Left colon (tissue), 2 donors: ENCODE measurements around the gene MARCHF3. TPM values are rescaled to one million over a fixed set of nuclear protein-coding genes. Genes with fewer than 3 reads are reported as not detected.
"Not testable (repeated sequence)": the region's sequence is repeated elsewhere in the genome, so short reads cannot be mapped to it uniquely, and the experiment has no call there.

Source experiments
- ATAC-seq: fragments of 200-7000 bp; cut with Tn5 transposase; one replicate; pipeline ENCODE4 v1.9.1; 2020; ENCODE audit warnings: mild to moderate bottlenecking, moderate library complexity
- DNase-seq, 2 donors: peaks; one replicate each; pipeline ENCODE4 v3.0.0-alpha.2; 2020
- intact Hi-C, 2 donors: fragments of 100-400 bp; cut with DNase I in 1 of 2; cut with micrococcal nuclease in 1 of 2; formaldehyde crosslinking; loops; one replicate each; pipeline versions ENCODE4 v1.11.2 to v1.14.0; 2022; cut with DNase I, micrococcal nuclease
- total RNA-seq, 2 donors: library from RNA; stranded (reverse); fragmentation: NEBNext Ultra II Directional; extraction: Animal tissue kit (Norgen Biotek cat#: 25700); gene quantifications; one replicate each; pipeline ENCODE4 v1.2.1, GENCODE V29; 2021
- donor health status: DM: no; HTN: no; CAD: no.
- donor health status: DM: yes; HTN: yes; CAD: no.

Gene MARCHF3
- total RNA-seq, 2 donors from 2014 or later: 40.3 to 57.7 TPM

- no peak for ATAC-seq
- no peak for DNase-seq
- intact Hi-C loops: loop anchor here in 1 of 2 donors (10.0 kb wide), 1 partner anchor 156 kb away; no protein-coding TSS in a partner anchor
Measured at GRCh38 chr5:126868338-126869004, 161.9 kb downstream of the MARCHF3 start.

GRCh38 chr5:126866851-126867636 lies 163.3 kb downstream of the MARCHF3 start:
- intact Hi-C loops: loop anchor here in 1 of 2 donors (10.0 kb wide), 1 partner anchor 158 kb away; no protein-coding TSS in a partner anchor
- ATAC-seq: no peak
- DNase-seq: no peak

- intact Hi-C loops: loop anchor here in 1 of 2 donors (10.0 kb wide), 1 partner anchor 160 kb away; no protein-coding TSS in a partner anchor
- no peak for DNase-seq
- ATAC-seq: no peak
Measured at GRCh38 chr5:126865299-126865698, 165.1 kb downstream of the MARCHF3 start.

GRCh38 chr5:126864042-126864688 lies 166.2 kb downstream of the MARCHF3 start:
- intact Hi-C loops: loop anchor here in 1 of 2 donors (10.0 kb wide), 1 partner anchor 161 kb away; no protein-coding TSS in a partner anchor
- ATAC-seq (no peak), DNase-seq (no peak)

GRCh38 chr5:126863402-126863801 lies 167.0 kb downstream of the MARCHF3 start:
- DNase-seq (no peak), ATAC-seq (no peak)
- intact Hi-C loops: loop anchor here in 1 of 2 donors (10.0 kb wide), 1 partner anchor 161 kb away; no protein-coding TSS in a partner anchor

- intact Hi-C loops: no loop called here
- DNase-seq: no peak
- no peak for ATAC-seq
Measured at GRCh38 chr5:126858441-126858840, 171.9 kb downstream of the MARCHF3 start.

- DNase-seq: no peak
- no peak for ATAC-seq
- intact Hi-C loops: no loop called here
Measured at GRCh38 chr5:126857472-126858410, 172.6 kb downstream of the MARCHF3 start.

GRCh38 chr5:126855266-126855665 lies 175.1 kb downstream of the MARCHF3 start:
- intact Hi-C loops: no loop called here
- ATAC-seq: no peak
- no peak for DNase-seq

- intact Hi-C loops: no loop called here
- no peak for ATAC-seq
- DNase-seq: no peak
Measured at GRCh38 chr5:126854526-126855110, 175.7 kb downstream of the MARCHF3 start.

GRCh38 chr5:126853541-126854307 lies 176.6 kb downstream of the MARCHF3 start:
- intact Hi-C loops, DNase-seq, ATAC-seq: not testable (repeated sequence)

GRCh38 chr5:126852841-126853271 lies 177.5 kb downstream of the MARCHF3 start:
- intact Hi-C loops: no loop called here
- no peak for ATAC-seq
- no peak for DNase-seq

- ATAC-seq: no peak
- no peak for DNase-seq
- intact Hi-C loops: no loop called here
Measured at GRCh38 chr5:126852091-126852571, 178.2 kb downstream of the MARCHF3 start.

- intact Hi-C loops: no loop called here
- DNase-seq (no peak), ATAC-seq (no peak)
Measured at GRCh38 chr5:126851501-126852011, 178.8 kb downstream of the MARCHF3 start.

- intact Hi-C loops: no loop called here
- no peak for DNase-seq
- no peak for ATAC-seq
Measured at GRCh38 chr5:126849101-126849678, 181.2 kb downstream of the MARCHF3 start.

GRCh38 chr5:126848253-126848652 lies 182.1 kb downstream of the MARCHF3 start:
- DNase-seq (no peak), ATAC-seq (no peak)
- intact Hi-C loops: no loop called here

- intact Hi-C loops: no loop called here
- ATAC-seq (peak; percentile 20), DNase-seq (no peak)
Measured at GRCh38 chr5:126847826-126848251, 182.5 kb downstream of the MARCHF3 start.

GRCh38 chr5:126847456-126847820 lies 182.9 kb downstream of the MARCHF3 start:
- intact Hi-C loops: no loop called here
- DNase-seq (no peak), ATAC-seq (no peak)
